ENCODE measurements around the gene TNFRSF1B. TPM values are rescaled to one million over a fixed set of nuclear protein-coding genes. Genes with fewer than 3 reads are reported as not detected.

The TNFRSF1B gene
- total and polyA plus RNA-seq, 2 donors (not counting 1 experiment from before 2014, with no cell fraction given) = 24.8 to 27.5 TPM

DNA sequence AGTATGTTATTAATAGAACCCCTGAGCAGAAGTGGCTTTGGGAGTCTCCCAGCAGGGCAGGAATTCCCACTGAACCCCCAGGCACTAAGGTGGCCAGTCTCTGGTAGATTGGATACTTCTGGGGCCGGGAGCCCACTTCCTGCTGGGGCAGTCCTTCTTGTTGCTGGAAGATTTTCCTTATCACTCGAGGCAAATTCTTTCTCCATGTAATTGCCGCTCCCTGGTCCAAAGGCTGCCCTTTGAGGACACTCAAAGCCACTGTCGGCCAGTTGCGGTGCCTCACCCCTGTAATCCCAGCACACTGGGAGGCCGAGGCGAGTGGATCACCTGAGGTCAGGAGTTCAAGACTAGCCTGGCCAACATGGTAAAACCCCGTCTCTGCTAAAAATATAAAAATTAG lies 22.6 kb upstream of the TNFRSF1B start:
- DNase-seq (ENCODE audit: low read depth in 2 of 2) = no peak
- no peak overlapping the region for H2AFZ ChIP-seq (ENCODE audit: low read length)
- TF ChIP-seq EZH2 (IDR thresholded peaks at IDR 0.05; ENCODE audit: low read length, missing control alignments) = no peak
- TF ChIP-seq CTCF (conservative IDR thresholded peaks at IDR 0.05 in 1 of 2, IDR thresholded peaks at IDR 0.05 in 1 of 2; ENCODE audit: low read depth in 1 of 2, low read length in 2 of 2) = no peak
- H3K79me2 ChIP-seq (ENCODE audit: control insufficient read depth, insufficient read depth, low read length) = no peaks in the 10 kb centered on the region
- H3K36me3 ChIP-seq (ENCODE audit: control insufficient read depth, insufficient read depth, low read length) = peaks cover 2% of the 10 kb centered on the region
- no peaks in the 10 kb centered on the region for H3K9me3 ChIP-seq (ENCODE audit: control insufficient read depth, insufficient read depth, low read depth, low read length)
- peak overlapping the region; percentile 51 for H3K4me2 ChIP-seq (ENCODE audit: extremely low read depth, insufficient read depth, low read length)
- H3K4me1 ChIP-seq (ENCODE audit: control insufficient read depth, extremely low read depth, insufficient read depth, low read length) = peaks cover 22% of the 10 kb centered on the region
- H3K9ac ChIP-seq (ENCODE audit: insufficient read depth, low read length) = peak overlapping the region; percentile 16
- no peaks in the 10 kb centered on the region for H3K27me3 ChIP-seq (ENCODE audit: control insufficient read depth, insufficient read depth, low read length)
- peak overlapping the region; percentile 91 for H3K27ac ChIP-seq (ENCODE audit: insufficient read depth, low read length)
- H4K20me1 ChIP-seq (ENCODE audit: control insufficient read depth, extremely low read depth, insufficient read depth, low read length) = no peaks in the 10 kb centered on the region
- H3K4me3 ChIP-seq (replicated peaks in 1 of 4; ENCODE audit: control extremely low read depth in 1 of 4, insufficient read depth in 1 of 4, low read depth in 3 of 4, low read length in 4 of 4) = no peak overlapping the region

GRCh38 chr1:12144969-12145368 lies 21.8 kb upstream of the TNFRSF1B start:
- no peak overlapping the region for H3K4me3 ChIP-seq (replicated peaks in 1 of 4; ENCODE audit: control extremely low read depth in 1 of 4, insufficient read depth in 1 of 4, low read depth in 3 of 4, low read length in 4 of 4)
- H3K4me1 ChIP-seq (ENCODE audit: control insufficient read depth, extremely low read depth, insufficient read depth, low read length) = peaks cover 22% of the 10 kb centered on the region
- no peak overlapping the region for H2AFZ ChIP-seq (ENCODE audit: low read length)
- no peak overlapping the region for H3K27ac ChIP-seq (ENCODE audit: insufficient read depth, low read length)
- H3K36me3 ChIP-seq (ENCODE audit: control insufficient read depth, insufficient read depth, low read length) = peaks cover 2% of the 10 kb centered on the region
- no peaks in the 10 kb centered on the region for H4K20me1 ChIP-seq (ENCODE audit: control insufficient read depth, extremely low read depth, insufficient read depth, low read length)
- no peak overlapping the region for H3K9ac ChIP-seq (ENCODE audit: insufficient read depth, low read length)
- H3K9me3 ChIP-seq (ENCODE audit: control insufficient read depth, insufficient read depth, low read depth, low read length) = no peaks in the 10 kb centered on the region
- TF ChIP-seq CTCF (conservative IDR thresholded peaks at IDR 0.05 in 1 of 2, IDR thresholded peaks at IDR 0.05 in 1 of 2; ENCODE audit: low read depth in 1 of 2, low read length in 2 of 2) (no peak), EZH2 (IDR thresholded peaks at IDR 0.05; ENCODE audit: low read length, missing control alignments) (no peak)
- no peak for DNase-seq (ENCODE audit: low read depth in 2 of 2)
- H3K4me2 ChIP-seq (ENCODE audit: extremely low read depth, insufficient read depth, low read length) = no peak overlapping the region
- H3K79me2 ChIP-seq (ENCODE audit: control insufficient read depth, insufficient read depth, low read length) = no peaks in the 10 kb centered on the region
- no peaks in the 10 kb centered on the region for H3K27me3 ChIP-seq (ENCODE audit: control insufficient read depth, insufficient read depth, low read length)

DNA sequence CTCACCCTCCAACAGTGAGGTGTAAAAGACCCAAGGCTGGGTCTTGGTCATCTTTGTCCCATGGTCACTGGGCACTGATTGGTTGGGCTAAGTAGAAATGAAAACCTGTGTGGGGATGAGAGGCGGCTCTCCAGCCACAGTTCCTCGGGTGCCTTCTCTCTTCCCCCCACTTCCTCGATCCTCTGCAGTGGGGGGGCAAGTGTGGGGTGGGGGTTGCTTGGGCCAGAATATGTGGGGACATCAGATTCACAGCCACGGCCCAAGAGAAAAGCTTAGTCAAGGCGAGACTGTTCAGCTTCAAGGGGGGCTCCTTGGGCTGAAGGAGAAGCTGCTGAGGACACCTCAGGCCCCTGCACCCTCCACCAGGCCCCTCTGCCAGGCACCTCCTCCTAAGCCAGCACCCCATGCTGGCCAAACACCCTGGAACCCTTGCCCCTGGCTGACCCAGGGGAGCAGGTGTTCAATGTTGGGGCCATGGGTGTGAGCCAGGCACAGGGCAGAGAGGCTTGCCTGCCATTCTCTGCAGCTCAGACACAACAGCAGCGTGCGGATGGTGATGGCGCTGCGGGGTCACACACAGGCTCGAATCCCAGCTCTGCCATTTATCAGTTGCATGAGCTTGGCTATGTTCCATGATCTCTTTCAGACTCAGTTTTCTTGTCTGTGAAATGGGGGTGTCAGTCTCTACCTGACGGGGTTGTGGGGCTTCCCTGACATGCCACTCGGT lies 21.0 kb upstream of the TNFRSF1B start:
- H3K79me2 ChIP-seq (ENCODE audit: control insufficient read depth, insufficient read depth, low read length) = no peaks in the 10 kb centered on the region
- peaks cover 23% of the 10 kb centered on the region for H3K4me1 ChIP-seq (ENCODE audit: control insufficient read depth, extremely low read depth, insufficient read depth, low read length)
- no peak overlapping the region for H3K27ac ChIP-seq (ENCODE audit: insufficient read depth, low read length)
- H3K4me3 ChIP-seq (replicated peaks in 1 of 4; ENCODE audit: control extremely low read depth in 1 of 4, insufficient read depth in 1 of 4, low read depth in 3 of 4, low read length in 4 of 4) = no peak overlapping the region
- H2AFZ ChIP-seq (ENCODE audit: low read length) = no peak overlapping the region
- no peaks in the 10 kb centered on the region for H3K27me3 ChIP-seq (ENCODE audit: control insufficient read depth, insufficient read depth, low read length)
- TF ChIP-seq EZH2 (IDR thresholded peaks at IDR 0.05; ENCODE audit: low read length, missing control alignments) = no peak
- TF ChIP-seq CTCF (conservative IDR thresholded peaks at IDR 0.05 in 1 of 2, IDR thresholded peaks at IDR 0.05 in 1 of 2; ENCODE audit: low read depth in 1 of 2, low read length in 2 of 2) = no peak
- H4K20me1 ChIP-seq (ENCODE audit: control insufficient read depth, extremely low read depth, insufficient read depth, low read length) = no peaks in the 10 kb centered on the region
- no peak overlapping the region for H3K9ac ChIP-seq (ENCODE audit: insufficient read depth, low read length)
- H3K9me3 ChIP-seq (ENCODE audit: control insufficient read depth, insufficient read depth, low read depth, low read length) = no peaks in the 10 kb centered on the region
- peaks cover 2% of the 10 kb centered on the region for H3K36me3 ChIP-seq (ENCODE audit: control insufficient read depth, insufficient read depth, low read length)
- H3K4me2 ChIP-seq (ENCODE audit: extremely low read depth, insufficient read depth, low read length) = no peak overlapping the region
- DNase-seq (ENCODE audit: low read depth in 2 of 2) = no peak

All from fibroblast of lung (primary cell).